Activated naive CD8-positive, alpha-beta T cell treated with anti-CD3 and anti-CD28 coated beads for 36 hours (primary cell): Measurements from ENCODE around the gene CIZ1. TPM values are rescaled to one million over a fixed set of nuclear protein-coding genes. Genes with fewer than 3 reads are reported as not detected.
"Not testable (repeated sequence)": the region's sequence is repeated elsewhere in the genome, so short reads cannot be mapped to it uniquely, and the experiment has no call there.

Experiments
- DNase-seq: peaks from one replicate; pipeline ENCODE4 v3.0.0; 2021
- H3K27ac Mint-ChIP-seq: one replicate; pipeline ENCODE4 v1.8.0; 2022; ENCODE audit warnings: mild to moderate bottlenecking, moderate library complexity, mixed read lengths
- H3K27me3 Mint-ChIP-seq: one replicate; pipeline ENCODE4 v1.8.0; 2022; ENCODE audit warnings: mild to moderate bottlenecking, mixed read lengths
- H3K36me3 Mint-ChIP-seq: one replicate; pipeline ENCODE4 v1.8.0; 2021; ENCODE audit warnings: mild to moderate bottlenecking, mixed read lengths
- H3K4me1 Mint-ChIP-seq: one replicate; pipeline ENCODE4 v1.8.0; 2021; ENCODE audit warnings: mixed read lengths
- H3K4me3 Mint-ChIP-seq: one replicate; pipeline ENCODE4 v1.8.0; 2022; ENCODE audit warnings: mild to moderate bottlenecking, moderate library complexity, mixed read lengths
- H3K9me3 Mint-ChIP-seq: one replicate; pipeline ENCODE4 v1.8.0; 2022; ENCODE audit warnings: mixed read lengths
- total RNA-seq, 2 experiments: library from RNA; stranded (reverse); gene quantifications; one replicate each; pipeline ENCODE4 v1.2.3, GENCODE V29; 2021

CIZ1 gene
- total RNA-seq: 10 to 100 TPM; 86.8 to 91.3 TPM

DNA sequence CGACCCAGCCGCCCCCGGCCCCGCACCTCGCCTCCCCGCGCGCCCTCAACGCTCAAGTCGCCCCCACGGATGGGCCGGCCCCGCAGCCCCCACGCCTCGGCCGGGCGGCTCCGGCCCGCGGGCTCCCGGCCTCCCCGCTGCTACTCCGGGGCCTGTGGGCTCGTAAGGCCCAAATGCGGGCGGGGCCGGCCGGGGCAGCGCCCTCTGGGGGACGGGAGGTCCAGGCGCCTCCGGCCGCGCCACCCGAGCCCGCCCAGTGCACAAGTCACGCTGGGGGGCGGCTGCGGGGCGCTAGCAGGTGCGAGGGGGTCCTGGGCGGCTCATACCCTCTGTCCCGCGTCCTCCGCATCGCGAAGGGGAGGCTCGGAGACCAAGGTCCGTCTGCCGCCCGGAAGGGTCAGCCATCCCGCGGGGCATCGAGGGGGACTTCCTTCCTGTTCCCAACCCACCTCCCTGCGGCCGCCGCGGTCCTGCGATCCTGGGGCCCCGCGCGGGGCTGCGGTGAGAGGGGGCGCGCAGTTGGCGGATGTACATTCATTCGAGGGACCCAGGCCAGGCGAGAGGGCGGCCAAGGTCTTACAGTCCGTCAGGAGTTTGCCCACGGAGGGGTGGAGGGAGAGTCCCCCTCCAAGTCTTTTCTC, at the start of gene CIZ1:
Gene CIZ1 (minus strand): TSS at position 167 of the 641 bp plus-strand sequence. CDS start 715 bp downstream, outside the sequence.
- peak within 1 kb of the TSS; percentile 78 for H3K27ac Mint-ChIP-seq

GRCh38 chr9:128233817-128234406, 42.5 kb upstream of the CIZ1 start:
- DNase-seq: no peak
- no peaks in the 10 kb centered on the region for H3K9me3 Mint-ChIP-seq

More for the DNA sequence above, at the start of gene CIZ1:
- peaks cover 18% of the 10 kb centered on the region for H3K36me3 Mint-ChIP-seq
- H3K4me1 Mint-ChIP-seq: peaks cover 24% of the 10 kb centered on the region
- DNase-seq: peak; percentile 83
- H3K4me3 Mint-ChIP-seq: peak within 1 kb of the TSS; percentile 89
- no peaks in the 10 kb centered on the region for H3K27me3 Mint-ChIP-seq
- H3K9me3 Mint-ChIP-seq: no peaks in the 10 kb centered on the region

GRCh38 chr9:128232528-128233428, 41.4 kb upstream of the CIZ1 start:
- H3K4me1 Mint-ChIP-seq: no peaks in the 10 kb centered on the region
- no peak overlapping the region for H3K4me3 Mint-ChIP-seq
- no peaks in the 10 kb centered on the region for H3K27me3 Mint-ChIP-seq
- H3K9me3 Mint-ChIP-seq: no peaks in the 10 kb centered on the region
- no peak for DNase-seq
- H3K27ac Mint-ChIP-seq: no peak overlapping the region
- H3K36me3 Mint-ChIP-seq: no peaks in the 10 kb centered on the region

More at GRCh38 chr9:128233817-128234406, 42.5 kb upstream of the CIZ1 start:
- H3K36me3 Mint-ChIP-seq: no peaks in the 10 kb centered on the region
- no peaks in the 10 kb centered on the region for H3K27me3 Mint-ChIP-seq
- no peaks in the 10 kb centered on the region for H3K4me1 Mint-ChIP-seq
- H3K27ac Mint-ChIP-seq: no peak overlapping the region
- no peak overlapping the region for H3K4me3 Mint-ChIP-seq

- no peaks in the 10 kb centered on the region for H3K4me1 Mint-ChIP-seq
- no peak overlapping the region for H3K27ac Mint-ChIP-seq
- no peak for DNase-seq
- H3K9me3 Mint-ChIP-seq: no peaks in the 10 kb centered on the region
- no peaks in the 10 kb centered on the region for H3K36me3 Mint-ChIP-seq
- H3K4me3 Mint-ChIP-seq: no peak overlapping the region
- no peaks in the 10 kb centered on the region for H3K27me3 Mint-ChIP-seq
Measured at GRCh38 chr9:128231638-128232527, 40.5 kb upstream of the CIZ1 start.

DNA sequence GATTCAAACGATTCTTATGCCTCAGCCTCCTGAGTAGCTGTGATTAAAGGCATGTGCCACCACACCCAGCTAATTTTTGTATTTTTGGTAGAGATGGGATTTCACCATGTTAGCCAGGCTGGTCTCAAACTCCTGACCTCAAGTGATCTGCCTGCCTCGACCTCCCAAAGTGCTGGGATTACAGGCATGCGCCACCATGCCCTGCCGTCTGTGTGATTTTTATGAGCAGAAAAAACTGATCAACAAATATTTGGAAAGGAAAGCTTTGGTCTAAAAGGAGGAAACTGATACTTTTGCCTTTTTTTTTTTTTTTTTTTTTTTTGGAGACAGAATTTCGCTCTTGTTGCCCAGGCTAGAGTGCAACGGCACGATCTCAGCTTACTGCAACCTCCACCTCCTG, 39.5 kb upstream of the CIZ1 start:
- H3K36me3 Mint-ChIP-seq, H3K27me3 Mint-ChIP-seq, H3K9me3 Mint-ChIP-seq, DNase-seq, H3K27ac Mint-ChIP-seq, H3K4me1 Mint-ChIP-seq, H3K4me3 Mint-ChIP-seq: not testable (repeated sequence)

DNA sequence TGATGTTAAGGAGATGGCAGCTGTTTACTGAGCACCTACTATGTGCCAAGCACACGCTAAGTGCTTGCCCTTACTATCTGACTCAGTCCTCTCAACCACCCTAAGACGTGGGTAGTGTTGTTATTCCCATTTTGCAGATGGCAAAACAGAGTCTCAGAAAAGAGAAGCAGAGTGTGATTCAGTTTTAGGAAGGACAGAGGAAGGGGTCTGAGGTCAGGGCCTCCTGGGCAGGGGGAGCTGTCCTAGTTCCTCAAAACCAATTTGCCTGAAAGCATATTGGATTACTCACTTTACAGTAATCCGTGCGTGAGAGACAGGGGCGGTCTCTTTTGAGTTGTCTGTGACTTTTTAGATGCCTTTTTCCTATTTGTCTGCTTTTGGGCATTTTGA, 35.0 kb upstream of the CIZ1 start:
- H3K27me3 Mint-ChIP-seq: no peaks in the 10 kb centered on the region
- no peak for DNase-seq
- H3K4me3 Mint-ChIP-seq: no peak overlapping the region
- no peak overlapping the region for H3K27ac Mint-ChIP-seq
- no peaks in the 10 kb centered on the region for H3K9me3 Mint-ChIP-seq
- H3K4me1 Mint-ChIP-seq: no peaks in the 10 kb centered on the region
- H3K36me3 Mint-ChIP-seq: no peaks in the 10 kb centered on the region

DNA sequence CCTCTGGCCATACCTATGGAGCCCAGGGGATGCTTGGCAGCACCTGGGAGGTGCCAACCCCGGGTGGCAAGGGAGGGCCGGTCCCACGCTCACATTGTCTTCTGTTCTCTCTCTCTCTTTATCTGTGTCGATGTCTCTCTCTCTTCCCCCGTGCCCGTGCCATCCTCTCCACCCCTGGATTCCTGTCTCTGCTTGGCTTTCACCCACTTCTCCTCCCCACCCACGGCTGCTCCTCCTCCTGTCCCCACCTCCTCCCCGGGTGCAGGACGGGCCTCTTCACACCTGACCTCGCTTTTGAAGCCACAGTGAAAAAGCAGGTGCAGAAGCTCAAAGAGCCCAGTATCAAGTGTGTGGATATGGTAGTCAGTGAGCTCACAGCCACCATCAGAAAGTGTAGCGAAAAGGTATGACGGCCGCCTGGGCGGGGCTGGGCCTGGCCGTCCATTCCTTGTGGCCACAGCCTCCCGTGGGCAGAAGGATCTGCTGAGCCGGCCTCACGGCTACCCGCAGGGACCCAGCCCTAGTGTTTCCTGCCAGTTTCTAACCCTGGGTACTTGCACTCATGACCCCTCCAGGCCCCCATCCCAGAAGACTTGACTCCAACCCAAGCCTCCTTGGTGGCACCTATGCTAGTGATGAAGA, 34.5 kb upstream of the CIZ1 start:
- H3K27ac Mint-ChIP-seq: no peak overlapping the region
- H3K9me3 Mint-ChIP-seq: no peaks in the 10 kb centered on the region
- no peaks in the 10 kb centered on the region for H3K4me1 Mint-ChIP-seq
- no peaks in the 10 kb centered on the region for H3K27me3 Mint-ChIP-seq
- no peaks in the 10 kb centered on the region for H3K36me3 Mint-ChIP-seq
- H3K4me3 Mint-ChIP-seq: no peak overlapping the region
- no peak for DNase-seq

- Mint-ChIP-seq H3K36me3 (no peaks in the 10 kb centered on the region), H3K9me3 (no peaks in the 10 kb centered on the region), H3K27me3 (no peaks in the 10 kb centered on the region), H3K4me3 (no peak overlapping the region), H3K4me1 (no peaks in the 10 kb centered on the region), H3K27ac (no peak overlapping the region)
- no peak for DNase-seq
Measured at GRCh38 chr9:128224877-128225276, 33.5 kb upstream of the CIZ1 start.

- no peak for DNase-seq
- no peaks in the 10 kb centered on the region for H3K9me3 Mint-ChIP-seq
- no peaks in the 10 kb centered on the region for H3K27me3 Mint-ChIP-seq
- peaks cover 7% of the 10 kb centered on the region for H3K4me1 Mint-ChIP-seq
- H3K36me3 Mint-ChIP-seq: no peaks in the 10 kb centered on the region
- H3K4me3 Mint-ChIP-seq: no peak overlapping the region
- H3K27ac Mint-ChIP-seq: no peak overlapping the region
Measured at GRCh38 chr9:128222880-128223670, 31.7 kb upstream of the CIZ1 start.

GRCh38 chr9:128222026-128222425, 30.7 kb upstream of the CIZ1 start:
- DNase-seq: no peak
- Mint-ChIP-seq H3K27me3 (no peaks in the 10 kb centered on the region), H3K36me3 (no peaks in the 10 kb centered on the region), H3K4me3 (no peak overlapping the region), H3K27ac (no peak overlapping the region), H3K4me1 (peaks cover 7% of the 10 kb centered on the region), H3K9me3 (no peaks in the 10 kb centered on the region)

DNA sequence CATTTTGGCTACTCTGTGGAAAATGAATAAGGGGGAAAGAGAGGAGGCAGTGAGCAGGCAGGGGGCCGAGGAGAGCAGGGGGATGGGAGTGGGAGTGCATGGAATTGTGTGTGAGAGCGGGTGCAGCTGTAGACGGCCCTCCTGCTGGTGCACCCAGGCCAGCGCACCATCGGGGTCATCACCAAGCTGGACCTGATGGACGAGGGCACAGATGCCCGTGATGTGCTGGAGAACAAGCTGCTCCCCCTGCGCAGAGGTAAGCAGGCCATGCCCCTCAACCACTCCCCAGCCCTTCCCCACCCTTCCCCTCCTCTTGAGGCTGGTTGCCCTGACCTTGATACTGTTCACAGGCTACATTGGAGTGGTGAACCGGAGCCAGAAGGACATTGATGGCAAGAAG, 28.5 kb upstream of the CIZ1 start:
- peaks cover 9% of the 10 kb centered on the region for H3K4me1 Mint-ChIP-seq
- H3K36me3 Mint-ChIP-seq: no peaks in the 10 kb centered on the region
- no peaks in the 10 kb centered on the region for H3K9me3 Mint-ChIP-seq
- H3K27me3 Mint-ChIP-seq: no peaks in the 10 kb centered on the region
- no peak for DNase-seq
- H3K4me3 Mint-ChIP-seq: no peak overlapping the region
- no peak overlapping the region for H3K27ac Mint-ChIP-seq

DNA sequence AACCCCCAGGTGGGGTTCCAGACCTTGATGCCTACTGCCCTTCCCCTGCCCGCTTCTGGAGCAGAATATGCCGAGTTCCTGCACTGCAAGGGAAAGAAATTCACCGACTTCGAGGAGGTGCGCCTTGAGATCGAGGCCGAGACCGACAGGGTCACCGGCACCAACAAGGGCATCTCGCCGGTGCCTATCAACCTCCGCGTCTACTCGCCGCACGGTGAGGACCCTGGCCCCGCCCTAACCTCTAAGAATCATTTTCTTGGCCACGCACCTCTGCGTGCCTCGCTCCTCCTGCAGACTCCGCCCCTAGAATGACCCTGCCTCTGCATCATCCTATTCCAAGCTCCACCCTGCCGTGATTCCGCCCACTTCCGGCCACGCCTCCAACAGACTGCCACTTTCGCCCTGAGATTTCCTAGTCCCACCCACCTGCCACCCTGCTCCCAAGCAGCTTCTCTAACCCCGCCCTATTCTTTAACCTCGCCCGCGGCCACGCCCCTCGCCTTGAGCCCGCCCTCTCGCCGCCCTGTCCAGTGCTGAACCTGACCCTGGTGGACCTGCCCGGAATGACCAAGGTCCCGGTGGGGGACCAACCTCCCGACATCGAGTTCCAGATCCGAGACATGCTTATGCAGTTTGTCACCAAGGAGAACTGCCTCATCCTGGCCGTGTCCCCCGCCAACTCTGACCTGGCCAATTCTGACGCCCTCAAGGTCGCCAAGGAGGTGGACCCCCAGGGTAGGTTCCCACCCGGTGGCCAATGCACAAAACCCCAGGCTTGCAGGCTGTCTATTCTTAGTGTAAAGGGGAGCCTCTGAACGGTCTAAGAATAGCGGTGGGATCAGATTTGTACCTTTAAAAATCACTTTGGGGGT, 27.4 kb upstream of the CIZ1 start:
- Mint-ChIP-seq H3K36me3 (no peaks in the 10 kb centered on the region), H3K9me3 (no peaks in the 10 kb centered on the region), H3K27me3 (peaks cover 3% of the 10 kb centered on the region), H3K4me3 (peak overlapping the region; percentile 74), H3K4me1 (peaks cover 9% of the 10 kb centered on the region), H3K27ac (peak overlapping the region; percentile 36)
- DNase-seq: peak; percentile 92

DNA sequence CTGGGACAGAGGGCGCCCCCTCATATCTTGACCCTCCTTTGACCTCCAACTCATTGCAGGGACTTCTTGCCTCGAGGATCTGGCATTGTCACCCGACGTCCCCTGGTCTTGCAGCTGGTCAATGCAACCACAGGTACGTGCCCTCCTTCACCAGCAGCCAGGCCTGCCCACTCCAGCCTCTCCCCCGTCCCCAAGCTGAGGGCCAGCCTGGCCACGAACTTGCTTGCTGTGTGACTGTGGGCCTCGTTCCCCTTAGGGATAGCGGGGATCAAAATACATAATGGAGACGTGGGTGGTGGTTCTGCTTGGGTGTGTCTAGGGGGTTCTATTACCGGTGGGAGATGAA, 26.8 kb upstream of the CIZ1 start:
- Mint-ChIP-seq H3K9me3 (no peaks in the 10 kb centered on the region), H3K27ac (peak overlapping the region; percentile 36)

More for the DNA sequence above, 26.8 kb upstream of the CIZ1 start:
- peaks cover 3% of the 10 kb centered on the region for H3K27me3 Mint-ChIP-seq
- no peaks in the 10 kb centered on the region for H3K36me3 Mint-ChIP-seq
- H3K4me1 Mint-ChIP-seq: peaks cover 9% of the 10 kb centered on the region
- peak overlapping the region; percentile 74 for H3K4me3 Mint-ChIP-seq
- no peak for DNase-seq
